Peyer's patch (tissue), 4 donors: ENCODE measurements around the gene KLHL36.

Experiments
- CTCF ChIP-seq, 6 experiments: fragments of 450-650 bp in 4 of 6; fragments of 200-600 bp in 2 of 6; sonication (generic) in 1 of 6; IDR thresholded peaks; one replicate each; pipeline ENCODE4 v1.5.1; 2017 to 2019; ENCODE audit warnings: antibody characterized with exemption in 6 of 6, mild to moderate bottlenecking in 3 of 6, moderate library complexity in 1 of 6
- POLR2A ChIP-seq, 2 donors: fragments of 450-650 bp; IDR thresholded peaks; one replicate each; pipeline ENCODE4 v1.5.1; 2017; ENCODE audit warnings: antibody characterized with exemption in 2 of 2, mild to moderate bottlenecking in 2 of 2, moderate library complexity in 2 of 2

GRCh38 chr16:84667600-84668309 lies 19.4 kb downstream of the KLHL36 start:
- TF ChIP-seq CTCF (IDR thresholded peaks at IDR 0.05), result no peak
- TF ChIP-seq POLR2A (IDR thresholded peaks at IDR 0.05), result no peak
